HG02642 (cell line): ENCODE results near the gene USP37.
A peak's percentile ranks its signal among the peaks of the same experiment; 100 is the strongest.
"Not testable (repeated sequence)": the region's sequence is repeated elsewhere in the genome, so short reads cannot be mapped to it uniquely, and the experiment has no call there.

Experiments
- ATAC-seq: cut with Tn5 transposase; IDR thresholded peaks from one replicate; pipeline ENCODE4 v1.9.1; 2021; ENCODE audit warnings: mild to moderate bottlenecking; ENCODE audit not compliant: unreplicated experiment, poor library complexity

USP37 gene

DNA sequence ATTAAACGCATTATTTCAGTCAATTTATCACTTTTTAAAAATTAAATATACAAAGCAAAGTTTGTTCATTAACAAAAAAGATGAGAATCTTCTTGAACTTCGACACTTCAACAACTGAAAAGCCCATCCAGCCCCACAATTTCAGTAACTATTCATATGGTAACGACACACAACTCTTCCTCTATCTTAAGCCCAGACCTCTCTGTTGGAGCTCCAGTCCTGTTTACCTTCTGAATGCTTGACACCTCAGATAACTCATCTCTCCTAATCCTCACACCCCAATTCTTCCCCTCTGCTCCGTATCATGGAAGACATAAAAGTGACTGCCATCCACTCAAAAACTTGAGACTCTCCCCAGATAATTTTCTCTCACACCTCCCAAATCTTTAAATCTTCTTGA is 12.6 kb downstream of the USP37 start:
- ATAC-seq = no peak

- not testable (repeated sequence) for ATAC-seq
Measured at GRCh38 chr2:218554225-218554624, 13.9 kb downstream of the USP37 start.

- ATAC-seq = no peak
Measured at GRCh38 chr2:218547978-218548377, 20.2 kb downstream of the USP37 start.

- no peak for ATAC-seq
Measured at GRCh38 chr2:218547511-218547910, 20.6 kb downstream of the USP37 start.

DNA sequence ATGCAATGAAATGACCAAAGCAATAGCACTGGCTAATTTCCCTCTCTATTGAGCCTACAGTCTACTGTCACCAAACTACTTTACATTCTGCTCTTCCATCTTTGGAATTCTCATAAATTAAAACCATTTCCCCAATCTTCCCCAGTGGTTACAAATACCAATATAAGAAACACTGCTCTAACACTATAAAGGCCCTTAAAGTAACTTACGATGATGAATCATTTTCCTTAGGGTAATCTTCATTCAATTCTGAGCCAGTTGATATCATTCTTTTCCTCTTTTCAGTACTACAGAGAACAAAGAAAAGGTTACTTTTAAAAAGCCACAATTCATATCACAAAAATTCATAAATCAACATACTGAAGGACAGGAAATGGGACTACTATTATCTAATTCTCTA is 22.1 kb downstream of the USP37 start:
- ATAC-seq = no peak

- no peak for ATAC-seq
Measured at GRCh38 chr2:218540015-218540414, 28.1 kb downstream of the USP37 start.

- ATAC-seq = no peak
Measured at GRCh38 chr2:218536804-218537494, 31.2 kb downstream of the USP37 start.

DNA sequence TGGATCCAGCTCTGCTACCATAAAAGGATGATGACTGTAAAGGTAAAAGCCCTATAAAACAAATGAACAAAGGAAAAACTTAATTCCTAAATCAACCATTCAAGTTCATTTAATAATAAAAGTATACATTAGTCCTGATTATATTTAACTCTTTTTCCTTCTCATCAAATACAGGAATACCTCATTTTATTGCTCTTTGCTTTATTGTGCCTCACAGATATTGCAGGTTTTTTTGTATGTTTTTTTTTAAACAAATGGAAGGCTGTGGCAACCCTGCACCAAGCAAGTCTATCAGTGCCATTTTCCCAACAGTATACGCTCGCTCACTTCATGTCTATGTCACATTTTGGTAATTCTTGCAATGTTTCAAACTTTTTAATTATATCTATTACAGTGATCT is 38.2 kb downstream of the USP37 start:
- no peak for ATAC-seq

DNA sequence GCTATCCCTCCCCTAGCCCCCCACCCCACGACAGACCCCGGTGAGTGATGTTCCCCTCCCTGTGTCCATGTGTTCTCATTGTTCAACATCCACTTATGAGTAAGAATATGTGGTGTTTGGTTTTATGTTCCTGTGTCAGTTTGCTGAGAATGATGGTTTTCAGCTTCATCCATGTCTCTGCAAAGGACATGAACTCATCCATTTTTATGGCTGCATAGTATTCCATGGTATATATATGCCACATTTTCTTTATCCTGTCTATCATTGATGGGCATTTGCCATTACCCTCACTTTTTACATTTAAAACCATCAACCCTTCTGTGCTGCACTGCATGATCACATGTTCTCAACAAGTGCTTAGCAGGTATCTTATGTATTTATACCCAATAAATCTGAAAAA is 39.7 kb downstream of the USP37 start:
- ATAC-seq = not testable (repeated sequence)

DNA sequence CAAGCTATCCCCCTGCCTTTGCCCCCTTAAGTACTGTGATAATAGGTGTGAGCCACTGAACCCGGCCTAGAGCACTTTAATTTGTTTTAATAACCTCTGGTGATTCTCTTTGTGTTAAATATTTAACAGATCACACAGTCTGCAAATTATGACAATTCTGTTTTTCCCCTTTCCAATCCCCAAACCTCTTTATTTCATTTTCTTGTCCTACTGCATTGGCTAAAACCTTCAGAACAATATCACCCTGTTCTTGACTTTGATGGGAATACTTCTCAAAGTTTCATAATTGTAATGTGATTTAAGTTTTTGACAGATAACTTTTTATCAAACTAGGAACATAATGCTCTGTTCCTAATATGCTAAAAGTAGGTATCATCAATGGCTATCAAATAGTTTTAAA is 44.5 kb downstream of the USP37 start:
- ATAC-seq = no peak

DNA sequence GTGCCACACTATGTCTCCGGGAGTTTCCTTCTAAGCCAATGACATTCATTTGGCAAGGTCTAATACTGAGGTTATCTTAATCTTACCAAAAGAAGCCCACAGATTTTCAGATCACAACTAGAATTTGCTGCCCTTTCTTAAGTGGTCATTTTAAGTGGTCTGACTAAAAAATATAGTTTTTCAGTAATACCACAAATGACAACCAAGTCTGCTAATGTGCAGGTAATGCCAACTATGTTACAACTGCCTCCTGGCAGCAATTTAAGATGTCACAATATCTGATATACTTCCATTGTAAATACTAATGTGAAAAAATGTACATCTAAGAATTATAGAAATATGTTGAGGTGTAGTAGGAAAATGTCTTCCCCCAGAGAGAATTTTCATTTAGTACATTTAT is 49.3 kb downstream of the USP37 start:
- no peak for ATAC-seq

DNA sequence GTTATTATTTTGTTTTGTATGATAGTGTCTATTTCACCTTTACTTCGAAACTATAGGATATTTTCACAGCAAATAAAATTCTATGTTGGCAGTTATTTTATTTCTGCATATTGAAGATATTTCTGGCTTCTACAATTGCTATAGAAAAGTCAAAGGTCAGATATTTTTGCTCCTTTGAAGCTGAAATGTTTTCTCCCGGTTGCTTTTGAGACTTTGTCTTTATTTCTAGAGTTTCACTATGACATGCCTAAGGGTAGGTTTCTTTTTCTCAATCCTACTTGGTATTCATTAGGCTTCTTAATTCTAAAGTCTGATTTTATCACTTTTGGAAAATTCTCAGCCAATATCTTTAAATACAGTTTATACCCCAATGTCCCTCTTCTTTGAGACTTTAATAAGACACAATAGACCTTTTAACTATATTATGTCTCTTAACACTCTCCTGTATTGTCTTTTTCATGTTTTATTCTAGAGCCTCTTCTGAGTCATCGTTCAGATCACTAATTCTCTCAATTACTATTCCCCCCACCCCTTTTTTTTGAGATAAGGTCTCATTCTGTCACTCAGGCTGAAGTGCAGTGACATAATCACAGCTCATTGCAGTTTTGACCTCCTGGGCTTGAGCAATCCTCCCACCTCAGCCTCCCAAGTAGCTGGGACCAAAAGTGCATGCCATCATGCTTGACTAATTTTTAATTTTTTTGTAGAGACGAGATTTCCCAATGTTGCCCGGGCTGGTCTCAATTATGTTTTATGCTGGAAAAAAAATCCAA is 50.5 kb downstream of the USP37 start:
- ATAC-seq = peak; percentile 62

DNA sequence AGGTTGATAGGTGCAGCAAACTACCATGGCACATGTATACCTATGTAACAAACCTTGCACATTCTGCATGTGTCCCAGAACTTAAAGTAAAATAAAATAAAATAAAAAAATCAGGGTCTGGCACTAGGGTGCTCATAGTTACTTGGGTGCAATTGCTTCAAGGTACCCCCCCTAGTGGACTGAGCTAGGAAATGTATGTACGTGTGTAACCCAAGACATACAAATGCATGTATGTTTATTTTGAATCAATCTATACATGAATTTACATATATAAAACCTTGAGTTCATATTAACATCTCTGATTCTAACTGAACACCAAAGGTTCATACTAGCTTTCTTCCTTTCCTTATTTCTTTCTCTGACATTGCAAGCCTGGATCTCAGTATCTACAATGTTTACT is 51.5 kb downstream of the USP37 start:
- ATAC-seq = no peak

GRCh38 chr2:218513676-218514075 is 54.5 kb downstream of the USP37 start:
- no peak for ATAC-seq

DNA sequence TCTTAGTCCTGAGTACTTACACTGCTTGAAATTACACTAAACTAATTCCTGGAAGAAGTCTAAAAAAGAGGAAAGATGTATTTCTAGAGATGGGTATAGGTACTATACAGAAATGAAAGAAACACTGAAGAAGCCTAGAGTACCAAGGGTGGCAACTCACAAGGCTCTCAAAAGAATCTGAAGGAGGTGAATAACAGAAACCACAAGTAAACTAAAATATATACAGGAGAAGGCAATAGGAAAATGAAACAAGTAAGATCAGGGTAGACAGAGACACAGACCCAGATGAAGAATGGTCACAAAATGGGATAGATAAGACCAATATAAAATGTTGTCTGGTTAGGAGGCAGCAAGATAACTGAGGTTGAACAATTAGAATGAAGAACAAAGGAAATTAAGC is 59.9 kb downstream of the USP37 start:
- ATAC-seq = peak; percentile 48

DNA sequence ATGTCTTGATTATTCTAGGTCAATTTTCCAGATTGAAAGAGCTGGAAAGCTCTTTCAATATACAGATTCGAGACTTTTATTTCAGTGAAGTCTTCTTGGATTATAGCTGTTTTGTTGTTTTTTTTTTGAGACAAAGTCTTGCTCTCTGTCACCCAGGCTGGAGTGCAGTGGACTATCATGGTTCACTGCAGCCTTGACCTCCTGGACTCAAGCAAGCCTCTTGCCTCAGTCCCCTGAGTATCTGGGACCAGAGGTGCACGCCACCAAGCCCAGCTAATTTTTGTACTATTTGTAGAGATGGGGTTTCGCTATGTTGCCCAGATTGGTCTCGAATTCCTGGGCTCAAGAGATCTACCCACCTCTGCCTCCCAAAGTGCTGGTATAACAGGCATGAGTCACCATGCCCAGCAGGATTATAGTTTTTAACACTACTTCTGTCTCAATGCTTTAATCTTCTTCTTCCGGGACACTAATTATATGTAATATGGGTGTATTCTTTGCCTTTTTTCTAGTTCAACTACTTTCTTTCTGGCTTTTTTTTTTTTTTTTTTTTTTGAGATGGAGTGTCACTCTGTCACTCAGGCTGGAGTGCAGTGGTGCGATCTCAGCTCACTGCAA is 62.3 kb downstream of the USP37 start:
- no peak for ATAC-seq

- ATAC-seq = no peak
Measured at GRCh38 chr2:218501665-218502064, 66.5 kb downstream of the USP37 start.

- ATAC-seq = no peak
Measured at GRCh38 chr2:218500501-218501060, 67.6 kb downstream of the USP37 start.

DNA sequence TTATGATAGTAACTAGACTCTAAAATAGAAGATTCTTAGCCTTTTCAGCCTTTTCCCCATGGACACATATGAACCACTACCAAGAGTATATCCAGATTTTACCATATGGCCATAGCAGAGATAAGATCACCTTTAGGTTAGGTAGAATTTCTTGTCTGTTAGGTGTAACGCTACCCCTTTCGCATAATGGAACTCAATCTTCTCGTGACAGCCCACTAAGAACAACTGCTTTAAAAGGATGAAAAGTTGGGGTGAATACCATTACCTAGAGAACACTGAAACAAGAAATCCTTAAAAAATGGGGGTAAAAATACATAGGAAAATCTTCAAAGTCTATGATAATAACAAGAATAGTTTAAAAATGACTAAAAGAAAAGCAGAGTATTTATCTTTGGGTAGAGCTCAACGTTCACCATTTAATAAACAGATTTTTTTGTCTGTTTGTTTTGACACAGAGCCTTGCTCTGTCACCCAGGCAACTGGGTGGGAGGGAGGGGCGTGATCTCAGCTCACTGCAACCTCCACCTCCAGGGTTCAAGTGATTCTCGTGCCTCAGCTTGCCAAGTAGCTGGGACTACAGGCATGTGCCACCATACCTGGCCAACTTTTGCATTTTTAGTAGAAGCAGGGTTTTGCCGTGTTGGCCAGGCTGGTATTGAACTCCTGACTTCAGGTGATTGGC is 82.0 kb downstream of the USP37 start:
- no peak for ATAC-seq

- no peak for ATAC-seq
Measured at GRCh38 chr2:218482651-218483050, 85.5 kb downstream of the USP37 start.

GRCh38 chr2:218479595-218479994 is 88.6 kb downstream of the USP37 start:
- no peak for ATAC-seq
